Vagina (tissue), 2 donors: ENCODE data around the gene DGKQ. TPM values are rescaled to one million over a fixed set of nuclear protein-coding genes. Genes with fewer than 3 reads are reported as not detected.
"Not testable (repeated sequence)": the region's sequence is repeated elsewhere in the genome, so short reads cannot be mapped to it uniquely, and the experiment has no call there.

Experiments
- DNase-seq, 2 donors: peaks; one replicate each; pipeline ENCODE4 v3.0.0-alpha.2; 2017; ENCODE audit errors: extremely low spot score in 2 of 2
- H3K27ac ChIP-seq: fragments of 200-600 bp; sonication (generic); one replicate; pipeline ENCODE4 v1.5.1; 2019
- H3K27me3 ChIP-seq: fragments of 200-600 bp; sonication (generic); one replicate; pipeline ENCODE4 v1.5.1; 2019
- H3K36me3 ChIP-seq, 2 donors: fragments of 200-600 bp; sonication (generic); one replicate each; pipeline ENCODE4 v1.5.1; 2017 to 2019
- H3K4me1 ChIP-seq: fragments of 200-600 bp; sonication (generic); one replicate; pipeline ENCODE4 v1.5.1; 2019
- H3K4me3 ChIP-seq, 2 donors: fragments of 200-600 bp; sonication (generic); 1 replicate in 1 of 2; 2 replicates in 1 of 2; pipeline ENCODE4 v1.5.1; 2016 to 2019
- H3K9me3 ChIP-seq: fragments of 200-600 bp; sonication (generic); one replicate; pipeline ENCODE4 v1.5.1; 2019
- POLR2A ChIP-seq, 2 donors: fragments of 450-650 bp; IDR thresholded peaks; one replicate each; pipeline ENCODE4 v1.6.1; 2017; ENCODE audit warnings: antibody characterized with exemption in 2 of 2, mild to moderate bottlenecking in 2 of 2, moderate library complexity in 2 of 2
- POLR2AphosphoS5 ChIP-seq, 2 donors: sonication (generic); formaldehyde crosslinking; IDR thresholded peaks; one replicate each; pipeline ENCODE4 v1.9.0; 2017; ENCODE audit warnings: antibody characterized with exemption in 2 of 2, mild to moderate bottlenecking in 2 of 2, low read depth in 1 of 2; ENCODE audit not compliant: insufficient read depth in 1 of 2
- intact Hi-C: fragments of 100-400 bp; cut with DNase I; formaldehyde crosslinking; loops from one replicate; pipeline ENCODE4 v1.15.1; 2023
- total RNA-seq: library from RNA; depleted of rRNA; stranded (reverse); fragments of >200 nt; gene quantifications from one replicate; pipeline ENCODE4 v1.2.3, GENCODE V29; 2016
- TF ChIP-seq, protein P1 (sequence below), 3 experiments: fragments of 450-650 bp in 2 of 3; fragments of 200-600 bp in 1 of 3; sonication (generic) in 1 of 3; IDR thresholded peaks; one replicate each; pipeline ENCODE4 v1.5.1; 2017 to 2019; ENCODE audit warnings: antibody characterized with exemption in 3 of 3, mild to moderate bottlenecking in 2 of 3, moderate library complexity in 2 of 3

Gene DGKQ
- total RNA-seq, 1 donor from 2014 or later = 16.2 TPM

DNA sequence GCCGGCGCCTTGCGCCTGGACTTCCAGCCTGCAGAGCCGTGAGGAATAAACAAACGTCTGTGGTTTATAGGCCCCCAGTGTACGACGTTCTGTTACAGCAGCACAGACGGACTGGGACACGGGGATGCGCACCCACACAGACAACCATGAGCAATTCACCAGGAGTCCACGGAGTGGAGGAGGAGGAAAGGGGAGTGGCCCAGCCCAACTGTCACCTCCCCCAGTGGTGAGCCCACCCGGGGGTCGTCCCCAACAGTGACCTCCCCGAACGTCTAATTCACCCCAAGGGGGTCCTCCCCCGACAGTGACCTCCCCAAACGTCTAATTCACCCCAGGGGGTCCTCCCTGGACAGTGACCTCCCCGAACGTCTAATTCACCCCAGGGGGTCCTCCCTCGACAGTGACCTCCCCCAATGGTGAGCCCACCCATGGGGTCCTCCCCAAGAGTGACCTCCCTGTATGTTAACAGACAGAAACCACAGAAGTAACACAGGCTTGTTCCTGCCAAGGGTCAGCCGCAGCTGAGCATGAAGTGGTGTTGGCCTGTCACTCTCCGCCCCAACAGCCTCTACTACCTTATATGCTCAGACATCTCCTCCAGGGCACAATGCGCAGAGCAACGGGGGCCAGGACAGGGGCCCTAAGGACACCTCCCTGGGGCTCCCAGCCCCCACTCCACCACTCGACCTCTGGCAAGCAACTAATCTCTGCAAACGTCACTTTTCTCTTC, 47.4 kb downstream of the DGKQ start:
- no peak overlapping the region for H3K27ac ChIP-seq
- no peak overlapping the region for H3K4me3 ChIP-seq
- no peaks in the 10 kb centered on the region for H3K27me3 ChIP-seq
- H3K36me3 ChIP-seq = no peaks in the 10 kb centered on the region
- H3K9me3 ChIP-seq = no peaks in the 10 kb centered on the region
- H3K4me1 ChIP-seq = peaks cover 55% of the 10 kb centered on the region
- intact Hi-C loops = no loop called here
- TF ChIP-seq, protein P1, sequence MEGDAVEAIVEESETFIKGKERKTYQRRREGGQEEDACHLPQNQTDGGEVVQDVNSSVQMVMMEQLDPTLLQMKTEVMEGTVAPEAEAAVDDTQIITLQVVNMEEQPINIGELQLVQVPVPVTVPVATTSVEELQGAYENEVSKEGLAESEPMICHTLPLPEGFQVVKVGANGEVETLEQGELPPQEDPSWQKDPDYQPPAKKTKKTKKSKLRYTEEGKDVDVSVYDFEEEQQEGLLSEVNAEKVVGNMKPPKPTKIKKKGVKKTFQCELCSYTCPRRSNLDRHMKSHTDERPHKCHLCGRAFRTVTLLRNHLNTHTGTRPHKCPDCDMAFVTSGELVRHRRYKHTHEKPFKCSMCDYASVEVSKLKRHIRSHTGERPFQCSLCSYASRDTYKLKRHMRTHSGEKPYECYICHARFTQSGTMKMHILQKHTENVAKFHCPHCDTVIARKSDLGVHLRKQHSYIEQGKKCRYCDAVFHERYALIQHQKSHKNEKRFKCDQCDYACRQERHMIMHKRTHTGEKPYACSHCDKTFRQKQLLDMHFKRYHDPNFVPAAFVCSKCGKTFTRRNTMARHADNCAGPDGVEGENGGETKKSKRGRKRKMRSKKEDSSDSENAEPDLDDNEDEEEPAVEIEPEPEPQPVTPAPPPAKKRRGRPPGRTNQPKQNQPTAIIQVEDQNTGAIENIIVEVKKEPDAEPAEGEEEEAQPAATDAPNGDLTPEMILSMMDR (IDR thresholded peaks at IDR 0.05) = no peak
- TF ChIP-seq POLR2AphosphoS5 (IDR thresholded peaks at IDR 0.05; ENCODE audit: insufficient read depth in 1 of 2, low read depth in 1 of 2) (no peak), POLR2A (IDR thresholded peaks at IDR 0.05) (no peak)
- no peak for DNase-seq

DNA sequence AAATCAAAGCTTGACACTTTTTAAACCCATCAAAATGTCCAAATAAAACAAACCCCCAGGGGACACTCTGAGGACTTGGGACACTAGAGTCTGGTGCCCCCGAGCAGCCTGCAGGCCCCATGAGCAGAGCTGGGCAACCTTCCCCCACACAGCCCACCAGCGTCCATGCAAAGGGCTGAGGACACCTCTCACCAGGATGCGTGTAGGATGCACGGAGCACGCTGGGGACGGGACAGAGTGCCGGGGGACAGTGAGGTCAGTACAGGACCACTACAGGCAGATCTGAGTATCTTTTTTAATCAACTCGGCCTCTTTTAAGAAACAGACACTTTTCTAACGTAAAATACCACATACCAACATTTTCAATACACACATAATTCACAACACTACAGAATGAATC, 48.2 kb downstream of the DGKQ start:
- Histone ChIP-seq H3K36me3 (no peaks in the 10 kb centered on the region), H3K4me1 (peaks cover 48% of the 10 kb centered on the region), H3K9me3 (no peaks in the 10 kb centered on the region), H3K27ac (no peak overlapping the region), H3K27me3 (no peaks in the 10 kb centered on the region), H3K4me3 (no peak overlapping the region)
- TF ChIP-seq, protein P1 (IDR thresholded peaks at IDR 0.05) = no peak
- no peak for TF ChIP-seq POLR2A (IDR thresholded peaks at IDR 0.05)
- TF ChIP-seq POLR2AphosphoS5 (IDR thresholded peaks at IDR 0.05; ENCODE audit: insufficient read depth in 1 of 2, low read depth in 1 of 2) = no peak
- intact Hi-C loops = no loop called here
- no peak for DNase-seq

DNA sequence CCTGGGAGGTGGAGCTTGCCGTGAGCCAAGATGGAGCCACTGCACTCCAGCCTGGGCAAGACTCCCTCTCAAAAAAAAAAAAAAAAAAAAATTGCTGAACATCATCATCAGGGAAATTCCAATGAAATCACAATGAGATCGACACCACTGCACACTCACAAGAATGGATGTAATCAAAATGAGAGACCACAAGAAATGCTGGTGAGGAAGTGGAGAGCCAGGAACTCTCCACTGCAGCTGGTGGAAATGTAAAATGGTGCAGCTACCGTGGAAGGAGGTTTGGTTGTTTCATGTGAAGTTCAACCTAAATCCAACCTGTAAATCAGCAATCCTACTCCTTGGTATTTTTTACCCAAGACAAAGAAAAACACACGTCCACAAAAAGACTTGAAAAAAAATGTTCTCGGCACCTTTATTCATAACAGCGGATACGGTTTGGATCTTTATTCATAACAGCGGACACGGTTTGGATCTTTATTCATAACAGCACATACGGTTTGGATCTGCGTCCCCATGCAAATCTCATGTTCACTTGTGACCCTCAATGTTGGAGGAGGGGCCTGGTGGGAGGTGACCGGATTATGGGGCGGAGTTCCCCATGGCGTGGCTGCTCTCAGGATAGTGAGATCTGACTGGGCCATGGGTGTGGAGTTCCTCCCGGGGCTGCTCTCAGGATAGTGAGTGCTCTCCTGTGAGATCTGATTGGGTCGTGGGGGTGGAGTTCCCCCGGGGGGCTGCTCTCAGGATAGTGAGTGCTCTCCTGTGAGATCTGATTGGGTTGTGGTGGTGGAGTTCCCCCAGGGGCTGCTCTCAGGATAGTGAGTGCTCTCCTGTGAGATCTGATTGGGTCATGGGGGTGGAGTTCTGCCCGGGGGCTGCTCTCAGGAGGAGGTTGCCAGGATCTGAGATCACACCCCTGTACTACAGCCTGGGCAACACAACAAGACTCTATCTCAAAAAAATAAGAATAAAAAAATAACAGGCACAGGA, 49.0 kb downstream of the DGKQ start:
- no peaks in the 10 kb centered on the region for H3K9me3 ChIP-seq
- H3K4me1 ChIP-seq = peaks cover 47% of the 10 kb centered on the region
- DNase-seq = no peak
- H3K27me3 ChIP-seq = no peaks in the 10 kb centered on the region
- intact Hi-C loops = no loop called here
- no peaks in the 10 kb centered on the region for H3K36me3 ChIP-seq
- TF ChIP-seq, protein P1 (IDR thresholded peaks at IDR 0.05) = no peak
- TF ChIP-seq POLR2AphosphoS5 (IDR thresholded peaks at IDR 0.05; ENCODE audit: insufficient read depth in 1 of 2, low read depth in 1 of 2) (no peak), POLR2A (IDR thresholded peaks at IDR 0.05) (no peak)
- no peak overlapping the region for H3K4me3 ChIP-seq
- H3K27ac ChIP-seq = no peak overlapping the region

- TF ChIP-seq, protein P1 (IDR thresholded peaks at IDR 0.05) = no peak
- TF ChIP-seq POLR2A (IDR thresholded peaks at IDR 0.05) (no peak), POLR2AphosphoS5 (IDR thresholded peaks at IDR 0.05; ENCODE audit: insufficient read depth in 1 of 2, low read depth in 1 of 2) (no peak)
- Histone ChIP-seq H3K9me3 (no peaks in the 10 kb centered on the region), H3K4me3 (no peak overlapping the region), H3K4me1 (peaks cover 39% of the 10 kb centered on the region), H3K27me3 (no peaks in the 10 kb centered on the region), H3K36me3 (no peaks in the 10 kb centered on the region), H3K27ac (no peak overlapping the region)
- no peak for DNase-seq
- intact Hi-C loops = no loop called here
Measured at GRCh38 chr4:921830-922331, 51.5 kb downstream of the DGKQ start.

GRCh38 chr4:919004-919680, 54.2 kb downstream of the DGKQ start:
- intact Hi-C loops, H3K27me3 ChIP-seq, DNase-seq, H3K27ac ChIP-seq, H3K36me3 ChIP-seq, H3K9me3 ChIP-seq, H3K4me3 ChIP-seq: not testable (repeated sequence)
- H3K4me1 ChIP-seq = peaks cover 37% of the 10 kb centered on the region

DNA sequence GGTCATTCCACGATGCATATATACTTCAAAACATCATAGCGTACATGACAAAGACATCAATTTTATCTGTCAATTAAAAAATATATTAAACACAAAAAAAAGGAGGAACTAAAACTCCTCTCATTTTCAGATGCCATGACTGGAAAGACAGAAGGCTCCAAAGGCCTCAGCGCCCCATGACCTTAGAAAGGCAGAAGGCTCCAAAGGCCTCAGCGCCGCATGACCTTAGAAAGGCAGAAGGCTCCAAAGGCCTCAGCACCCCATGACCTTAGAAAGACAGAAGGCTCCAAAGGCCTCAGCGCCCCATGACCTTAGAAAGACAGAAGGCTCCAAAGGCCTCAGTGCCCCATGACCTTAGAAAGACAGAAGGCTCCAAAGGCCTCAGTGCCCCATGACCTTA, 54.8 kb downstream of the DGKQ start:
- H3K9me3 ChIP-seq, H3K27me3 ChIP-seq, H3K36me3 ChIP-seq, intact Hi-C loops, H3K4me3 ChIP-seq, DNase-seq, H3K27ac ChIP-seq: not testable (repeated sequence)
- peaks cover 35% of the 10 kb centered on the region for H3K4me1 ChIP-seq
